GM12878 (cell line): ENCODE measurements around the gene CSF1. TPM values are rescaled to one million over a fixed set of nuclear protein-coding genes. Genes with fewer than 3 reads are reported as not detected.

Experiments used
- ATAC-seq: fragments of 200-7000 bp; cut with Tn5 transposase; 3 replicates; pipeline ENCODE4 v1.9.1; 2020; ENCODE audit warnings: mild to moderate bottlenecking, moderate library complexity
- BruUV-seq: library from RNA; stranded (reverse); fragments of 400-500 nt; replicated peaks from 2 replicates; lab custom pipeline; 2021; lab: Mats Ljungman, UMichigan
- CTCF ChIA-PET: fragments of 300-600 bp; sonication (Branson Sonifier 250); formaldehyde crosslinking; extraction: SDS; loops from one replicate; lab custom pipeline; 2021; ENCODE audit warnings: inconsistent platforms; lab: Yijun Ruan, JAX
- POLR2A ChIA-PET: fragments of 350-600 bp; formaldehyde crosslinking; extraction: SDS; loops from one replicate; lab custom pipeline; 2021; ENCODE audit warnings: inconsistent platforms; lab: Charles Lee
- RAD21 ChIA-PET: fragments of 300-600 bp; sonication (Branson Sonifier 250); formaldehyde crosslinking; loops from one replicate; lab custom pipeline; 2023; ENCODE audit warnings: antibody characterized with exemption; ENCODE audit not compliant: unreplicated experiment; lab: Charles Lee
- SMC1A ChIA-PET: fragments of 300-600 bp; sonication (Branson Sonifier 250); formaldehyde crosslinking; loops from one replicate; lab custom pipeline; 2023; ENCODE audit not compliant: unreplicated experiment, uncharacterized antibody; lab: Charles Lee
- DNase-seq: peaks from one replicate; pipeline ENCODE4 v3.0.0-alpha.2; 2011; ENCODE audit warnings: low read depth, low spot score
- FAIRE-seq: peaks from 3 replicates; lab custom pipeline; 2011; peaks lifted over from hg19 to GRCh38; lab: Jason Lieb, UNC
- H2AFZ ChIP-seq: 2 replicates; pipeline ENCODE4 v1.6.0; 2011; ENCODE audit warnings: low read depth, low read length, control low read depth; ENCODE audit not compliant: control insufficient read depth
- H3K27ac ChIP-seq: 2 replicates; pipeline ENCODE4 v1.5.1; 2011; ENCODE audit warnings: control low read depth; ENCODE audit not compliant: control insufficient read depth, insufficient read depth
- H3K27me3 ChIP-seq, 2 experiments: replicated peaks in 1 of 2; 2 replicates each; pipeline versions ENCODE4 v1.6.0 to v1.6.1; 2011; ENCODE audit warnings: low read length in 1 of 2; ENCODE audit not compliant: control insufficient read depth in 2 of 2, insufficient read depth in 2 of 2
- H3K36me3 ChIP-seq, 2 experiments: 2 replicates each; pipeline ENCODE4 v1.5.1; 2011; ENCODE audit warnings: low read length in 1 of 2; ENCODE audit not compliant: control insufficient read depth in 2 of 2, insufficient read depth in 2 of 2
- H3K4me1 ChIP-seq: 2 replicates; pipeline ENCODE4 v1.6.1; 2011; ENCODE audit warnings: mild to moderate bottlenecking, low read length, moderate library complexity, mixed read lengths; ENCODE audit not compliant: control insufficient read depth, insufficient read depth
- H3K4me2 ChIP-seq: 2 replicates; pipeline ENCODE4 v1.6.0; 2011; ENCODE audit warnings: control low read depth; ENCODE audit not compliant: control insufficient read depth, insufficient read depth
- H3K4me3 ChIP-seq: fragments of 200-600 bp; sonication (generic); 2 replicates; pipeline ENCODE4 v1.5.1; 2016
- H3K79me2 ChIP-seq: 2 replicates; pipeline ENCODE4 v1.6.0; 2011; ENCODE audit warnings: low read length; ENCODE audit not compliant: control insufficient read depth, insufficient read depth
- H3K9ac ChIP-seq: 2 replicates; pipeline ENCODE4 v1.8.0; 2011; ENCODE audit warnings: low read length, control low read depth, mixed read lengths; ENCODE audit not compliant: control insufficient read depth, insufficient read depth
- H3K9me3 ChIP-seq: replicated peaks from 3 replicates; pipeline ENCODE4 v1.5.1; 2011; ENCODE audit warnings: mild to moderate bottlenecking, low read length; ENCODE audit not compliant: control insufficient read depth, insufficient read depth
- H4K20me1 ChIP-seq: 2 replicates; pipeline ENCODE4 v1.6.0; 2011; ENCODE audit not compliant: control insufficient read depth, insufficient read depth
- BACH1 ChIP-seq: fragments of 450-650 bp; IDR thresholded peaks from 2 replicates; pipeline ENCODE4 v1.6.1; 2017; ENCODE audit warnings: mild to moderate bottlenecking, borderline replicate concordance
- RFX5 ChIP-seq: IDR thresholded peaks from 2 replicates; pipeline ENCODE4 v1.6.1; 2011; ENCODE audit warnings: low read depth, low read length, improper control_type of control experiment
- WRNIP1 ChIP-seq: IDR thresholded peaks from 2 replicates; pipeline ENCODE4 v1.6.1; 2011; ENCODE audit warnings: low read depth, low read length, improper control_type of control experiment, borderline replicate concordance
- ZNF274 ChIP-seq: IDR thresholded peaks from one replicate; pipeline ENCODE4 v1.8.0; 2011; ENCODE audit not compliant: insufficient read length, insufficient read depth
- WGBS: methylation state at CpG from one replicate; pipeline ENCODE4 v1.1.6; 2016; ENCODE audit warnings: low lambda C conversion rate; ENCODE audit not compliant: insufficient replicate concordance, insufficient coverage; ENCODE audit errors: missing lambda C conversion rate; 5-methylcytosine and 5-hydroxymethylcytosine counted together
- in situ Hi-C: fragments of 300-500 bp; cut with MboI; formaldehyde crosslinking; loops from 9 replicates; pipeline ENCODE4 v1.14.3; 2018; ENCODE audit warnings: mixed read lengths
- intact Hi-C: fragments of 100-400 bp; cut with micrococcal nuclease; formaldehyde crosslinking; loops from one replicate; pipeline ENCODE4 v1.14.2; 2022; ENCODE audit not compliant: unreplicated experiment
- polyA plus RNA-seq, 11 experiments: library from polyadenylated mRNA; depleted of rRNA in 4 of 11; unstranded in 6 of 11; stranded (reverse) in 5 of 11; fragments of >200 nt; fragmentation: Nextera tagmentation in 4 of 11; fragmentation: Illumina TruSeq in 1 of 11; extraction: Ambion mirVana in 4 of 11; extraction: Trizol in 1 of 11; gene quantifications; 1 replicate in 1 of 11; 2 replicates in 10 of 11; pipeline versions ENCODE4 v1.2.1 to v1.2.3, GENCODE V29; 2011 to 2016; ENCODE audit warnings: inconsistent platforms in 2 of 11, missing spikeins in 2 of 11, low read depth in 1 of 11
- total RNA-seq, 4 experiments: library from RNA; depleted of rRNA in 3 of 4; stranded (reverse); fragments of >200 nt in 3 of 4; fragmentation: Illumina TruSeq in 1 of 4; extraction: Trizol in 1 of 4; gene quantifications; 2 replicates each; pipeline versions ENCODE4 v1.2.1 to v1.2.3, GENCODE V29; 2013 to 2021
- TF ChIP-seq, protein P1 (sequence below): IDR thresholded peaks from 2 replicates; pipeline ENCODE4 v1.6.1; 2012; ENCODE audit warnings: mild to moderate bottlenecking, low read depth, low read length

CSF1 gene
- total and polyA plus RNA-seq, 10 of the 15 experiments (the other 5 are each of a cell fraction or from before 2014, with no cell fraction given): 1.2 to 32.4 (median 13.0) TPM

DNA sequence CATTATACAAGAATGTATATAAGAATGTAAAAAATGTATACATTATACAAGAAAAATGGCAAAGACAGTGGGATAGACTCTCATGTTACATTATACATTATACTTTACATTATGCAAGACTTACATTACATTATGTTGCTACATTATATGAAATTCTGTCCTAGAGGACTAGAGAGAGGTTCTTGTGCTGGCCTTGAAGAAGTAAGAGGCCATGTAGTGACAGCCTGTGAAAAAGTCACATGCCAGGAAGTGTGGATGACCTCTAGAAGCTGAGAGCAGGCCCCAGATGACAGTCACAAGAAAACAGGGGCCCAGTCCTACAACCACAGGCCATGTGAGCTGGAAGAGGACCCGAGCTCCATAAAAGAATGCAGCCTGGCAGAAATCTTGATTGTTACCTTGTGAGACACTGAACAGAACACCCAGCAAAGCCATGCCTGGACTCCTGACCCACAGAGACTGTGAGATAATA, 43.4 kb downstream of the CSF1 start:
- Histone ChIP-seq H3K79me2 (no peaks in the 10 kb centered on the region), H3K36me3 (no peaks in the 10 kb centered on the region), H3K27ac (no peak overlapping the region), H3K4me3 (no peak overlapping the region), H3K9ac (no peak overlapping the region), H3K9me3 (no peaks in the 10 kb centered on the region), H3K27me3 (no peaks in the 10 kb centered on the region), H3K4me1 (no peaks in the 10 kb centered on the region), H2AFZ (no peak overlapping the region), H3K4me2 (no peak overlapping the region), H4K20me1 (no peaks in the 10 kb centered on the region)
- FAIRE-seq (no peak), ATAC-seq (no peak), DNase-seq (no peak)
- intact Hi-C loops (no loop called here), in situ Hi-C loops (no loop called here)
- ChIA-PET SMC1A (interaction anchor here (1.3 kb wide), 1 partner anchor 36 kb away, joined by 3 read pairs; no protein-coding TSS in a partner anchor), RAD21 (no interaction called here), CTCF (interaction anchor here (1.0 to 1.2 kb wide), 3 partner anchors 12 to 108 kb away, joined by 3 to 4 read pairs (median 3); no protein-coding TSS in a partner anchor), POLR2A (no interaction called here)
- BruUV-seq: no TSS peak
- TF ChIP-seq WRNIP1: no peak
- TF ChIP-seq BACH1: no peak
- no peak for TF ChIP-seq ZNF274
- TF ChIP-seq RFX5: no peak
- TF ChIP-seq, protein P1, sequence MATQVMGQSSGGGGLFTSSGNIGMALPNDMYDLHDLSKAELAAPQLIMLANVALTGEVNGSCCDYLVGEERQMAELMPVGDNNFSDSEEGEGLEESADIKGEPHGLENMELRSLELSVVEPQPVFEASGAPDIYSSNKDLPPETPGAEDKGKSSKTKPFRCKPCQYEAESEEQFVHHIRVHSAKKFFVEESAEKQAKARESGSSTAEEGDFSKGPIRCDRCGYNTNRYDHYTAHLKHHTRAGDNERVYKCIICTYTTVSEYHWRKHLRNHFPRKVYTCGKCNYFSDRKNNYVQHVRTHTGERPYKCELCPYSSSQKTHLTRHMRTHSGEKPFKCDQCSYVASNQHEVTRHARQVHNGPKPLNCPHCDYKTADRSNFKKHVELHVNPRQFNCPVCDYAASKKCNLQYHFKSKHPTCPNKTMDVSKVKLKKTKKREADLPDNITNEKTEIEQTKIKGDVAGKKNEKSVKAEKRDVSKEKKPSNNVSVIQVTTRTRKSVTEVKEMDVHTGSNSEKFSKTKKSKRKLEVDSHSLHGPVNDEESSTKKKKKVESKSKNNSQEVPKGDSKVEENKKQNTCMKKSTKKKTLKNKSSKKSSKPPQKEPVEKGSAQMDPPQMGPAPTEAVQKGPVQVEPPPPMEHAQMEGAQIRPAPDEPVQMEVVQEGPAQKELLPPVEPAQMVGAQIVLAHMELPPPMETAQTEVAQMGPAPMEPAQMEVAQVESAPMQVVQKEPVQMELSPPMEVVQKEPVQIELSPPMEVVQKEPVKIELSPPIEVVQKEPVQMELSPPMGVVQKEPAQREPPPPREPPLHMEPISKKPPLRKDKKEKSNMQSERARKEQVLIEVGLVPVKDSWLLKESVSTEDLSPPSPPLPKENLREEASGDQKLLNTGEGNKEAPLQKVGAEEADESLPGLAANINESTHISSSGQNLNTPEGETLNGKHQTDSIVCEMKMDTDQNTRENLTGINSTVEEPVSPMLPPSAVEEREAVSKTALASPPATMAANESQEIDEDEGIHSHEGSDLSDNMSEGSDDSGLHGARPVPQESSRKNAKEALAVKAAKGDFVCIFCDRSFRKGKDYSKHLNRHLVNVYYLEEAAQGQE: no peak
- 0% methylated on average over 1 of the region's 1 CpG for whole genome bisulfite sequencing
